HCT116 (cell line): ENCODE data around the gene TMPRSS11E.

Experiments
- CTCF ChIP-seq, 3 experiments: fragments of 200-600 bp in 1 of 3; sonication (generic) in 1 of 3; IDR thresholded peaks in 2 of 3; conservative IDR thresholded peaks in 1 of 3; 2 replicates each; pipeline ENCODE4 v1.5.1; 2012 to 2017; ENCODE audit warnings: low read depth in 2 of 3, low read length in 2 of 3, antibody characterized with exemption in 1 of 3, borderline replicate concordance in 1 of 3, control low read depth in 1 of 3, mild to moderate bottlenecking in 1 of 3, mixed read lengths in 1 of 3, mixed run types in 1 of 3, moderate library complexity in 1 of 3; ENCODE audit not compliant: insufficient read depth in 1 of 3
- EZH2 ChIP-seq: fragments of 200-600 bp; sonication (generic); IDR thresholded peaks from 2 replicates; pipeline ENCODE4 v1.6.1; 2017; ENCODE audit warnings: antibody characterized with exemption, mixed run types
- JUND ChIP-seq: IDR thresholded peaks from 2 replicates; pipeline ENCODE4 v1.6.1; 2012
- POLR2A ChIP-seq: IDR thresholded peaks from 2 replicates; pipeline ENCODE4 v1.7.0; 2011; ENCODE audit warnings: borderline replicate concordance; ENCODE audit not compliant: insufficient read depth, insufficient read length; ENCODE audit errors: extremely low read depth
- REST ChIP-seq: IDR thresholded peaks from 2 replicates; pipeline ENCODE4 v1.6.1; 2012; ENCODE audit warnings: low read depth
- SRF ChIP-seq: IDR thresholded peaks from 2 replicates; pipeline ENCODE4 v1.6.1; 2012; ENCODE audit warnings: low read depth
- ZFX ChIP-seq: fragments of 450-650 bp; IDR thresholded peaks from 2 replicates; pipeline ENCODE4 v1.6.1; 2017
- ZNF274 ChIP-seq: fragments of 200-500 bp; sonication (Bioruptor generic); IDR thresholded peaks from 2 replicates; pipeline ENCODE4 v1.6.1; 2014; ENCODE audit warnings: mild to moderate bottlenecking, low read depth, low read length, inconsistent platforms

GRCh38 chr4:68476191-68476590 is 28.9 kb downstream of the TMPRSS11E start:
- no peak for TF ChIP-seq EZH2
- TF ChIP-seq JUND = no peak
- no peak for TF ChIP-seq ZNF274
- TF ChIP-seq REST = no peak
- no peak for TF ChIP-seq SRF
- TF ChIP-seq POLR2A = no peak
- no peak for TF ChIP-seq CTCF (IDR thresholded peaks at IDR 0.05 in 2 of 3, conservative IDR thresholded peaks at IDR 0.05 in 1 of 3; ENCODE audit: borderline replicate concordance in 1 of 3, insufficient read depth in 1 of 3, low read depth in 2 of 3, low read length in 2 of 3)
- TF ChIP-seq ZFX = no peak
